ENCODE measurements around the gene VMP1.

Gene VMP1

GRCh38 chr17:59707971-59708430 is 547 bp downstream of the VMP1 start:
- DNase-seq: peak in 1 of 56 donors; percentile 47

- DNase-seq: no peak
These were observed 4.5 kb downstream of the VMP1 start for GRCh38 chr17:59711936-59712335.

GRCh38 chr17:59712862-59713261 is 5.4 kb downstream of the VMP1 start:
- no peak for DNase-seq

- no peak for DNase-seq
These were observed 6.8 kb downstream of the VMP1 start for GRCh38 chr17:59714255-59714654.

GRCh38 chr17:59716427-59716826 is 9.0 kb downstream of the VMP1 start:
- no peak for DNase-seq

GRCh38 chr17:59719526-59719925 is 12.1 kb downstream of the VMP1 start:
- DNase-seq: no peak

GRCh38 chr17:59722623-59723022 is 15.2 kb downstream of the VMP1 start:
- DNase-seq: no peak

- no peak for DNase-seq
These were observed 15.6 kb downstream of the VMP1 start for GRCh38 chr17:59723041-59723440.

GRCh38 chr17:59723607-59724006 is 16.2 kb downstream of the VMP1 start:
- no peak for DNase-seq

GRCh38 chr17:59725691-59726090 is 18.2 kb downstream of the VMP1 start:
- DNase-seq: no peak

GRCh38 chr17:59727817-59728533 is 20.5 kb downstream of the VMP1 start:
- no peak for DNase-seq

GRCh38 chr17:59730268-59730834 is 22.9 kb downstream of the VMP1 start:
- DNase-seq: no peak

GRCh38 chr17:59733697-59734096 is 26.2 kb downstream of the VMP1 start:
- DNase-seq: no peak

GRCh38 chr17:59734226-59734625 is 26.8 kb downstream of the VMP1 start:
- DNase-seq: no peak

- DNase-seq: no peak
These were observed 29.9 kb downstream of the VMP1 start for GRCh38 chr17:59737324-59737723.

GRCh38 chr17:59743842-59744241 is 36.4 kb downstream of the VMP1 start:
- no peak for DNase-seq

- no peak for DNase-seq
These were observed 37.6 kb downstream of the VMP1 start for GRCh38 chr17:59745040-59745439.

- no peak for DNase-seq
These were observed 39.5 kb downstream of the VMP1 start for GRCh38 chr17:59746849-59747445.

GRCh38 chr17:59748591-59748990 is 41.1 kb downstream of the VMP1 start:
- DNase-seq: no peak

- no peak for DNase-seq
These were observed 44.5 kb downstream of the VMP1 start for GRCh38 chr17:59751955-59752413.

- DNase-seq: no peak
These were observed 45.0 kb downstream of the VMP1 start for GRCh38 chr17:59752446-59752845.

GRCh38 chr17:59752922-59753321 is 45.5 kb downstream of the VMP1 start:
- no peak for DNase-seq

All from nucleus accumbens (tissue), 56 donors.